HS-5 (cell line): ENCODE results near the gene RPRML.
"Not testable (repeated sequence)": the region's sequence is repeated elsewhere in the genome, so short reads cannot be mapped to it uniquely, and the experiment has no call there.

Source experiments
- DNase-seq: peaks from one replicate; pipeline ENCODE4 v3.0.0-alpha.2; 2012; ENCODE audit warnings: low read depth

The RPRML gene

DNA sequence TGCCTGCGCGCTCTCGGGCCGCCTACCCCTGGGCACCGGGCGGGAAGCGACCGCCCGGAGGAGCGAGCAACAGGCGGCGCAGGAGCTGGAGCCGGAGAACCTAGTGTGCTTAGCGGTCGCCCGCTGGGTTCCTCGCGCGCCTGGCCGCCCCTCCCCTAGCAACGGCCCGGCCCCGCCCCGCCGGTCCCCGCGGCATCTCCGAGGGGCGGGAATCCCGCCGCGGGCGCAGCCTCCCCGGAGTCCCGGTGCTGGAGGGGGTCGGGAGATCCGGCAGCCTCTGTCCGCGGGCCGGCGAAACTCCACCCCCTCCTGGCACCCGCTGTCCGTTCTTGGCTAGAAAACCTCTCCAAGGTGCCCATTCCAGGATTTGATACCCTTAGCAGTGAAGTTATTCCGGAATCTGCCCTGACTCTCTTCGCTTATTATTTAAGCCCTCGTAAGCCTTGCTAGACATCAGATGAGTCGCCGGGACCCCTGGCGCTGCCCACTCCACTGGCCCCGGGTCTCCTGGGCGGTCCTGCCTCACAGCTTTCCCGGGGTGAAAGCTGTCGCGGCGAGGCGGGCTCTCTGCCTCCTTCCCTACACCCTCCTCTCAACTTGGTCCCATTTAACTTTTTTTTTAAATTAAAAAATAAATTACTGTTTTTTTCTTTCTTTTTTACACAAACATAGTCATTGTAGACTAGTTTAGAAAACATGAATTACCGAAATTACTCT, at the start of gene RPRML:
RPRML (minus strand) TSS at position 107 of the 717 bp plus-strand sequence. CDS start 246 bp downstream, outside the sequence.
- no peak for DNase-seq

- not testable (repeated sequence) for DNase-seq
Measured at GRCh38 chr17:47016966-47017365, 37.9 kb upstream of the RPRML start.

- DNase-seq = no peak
Measured at GRCh38 chr17:47013341-47013740, 34.3 kb upstream of the RPRML start.

DNA sequence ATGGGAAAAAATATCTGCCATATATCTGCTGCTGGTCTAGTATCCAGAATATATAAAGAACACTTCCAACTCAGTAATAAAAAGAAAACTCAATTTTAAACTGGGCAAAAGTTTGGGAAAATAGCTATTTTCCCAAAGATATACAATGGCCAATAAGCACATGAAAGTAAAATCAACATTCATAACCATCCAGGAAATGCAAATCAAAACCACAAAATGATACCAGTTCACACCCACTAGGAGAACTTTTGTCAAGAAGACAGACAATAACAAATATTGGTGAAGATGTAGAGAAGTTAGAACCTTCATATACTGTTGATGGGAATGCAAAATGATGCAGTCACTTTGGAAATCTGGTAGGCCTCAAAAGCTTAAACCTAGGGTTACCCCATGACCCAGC, 33.4 kb upstream of the RPRML start:
- no peak for DNase-seq

GRCh38 chr17:47009759-47010594, 30.9 kb upstream of the RPRML start:
- no peak for DNase-seq

DNA sequence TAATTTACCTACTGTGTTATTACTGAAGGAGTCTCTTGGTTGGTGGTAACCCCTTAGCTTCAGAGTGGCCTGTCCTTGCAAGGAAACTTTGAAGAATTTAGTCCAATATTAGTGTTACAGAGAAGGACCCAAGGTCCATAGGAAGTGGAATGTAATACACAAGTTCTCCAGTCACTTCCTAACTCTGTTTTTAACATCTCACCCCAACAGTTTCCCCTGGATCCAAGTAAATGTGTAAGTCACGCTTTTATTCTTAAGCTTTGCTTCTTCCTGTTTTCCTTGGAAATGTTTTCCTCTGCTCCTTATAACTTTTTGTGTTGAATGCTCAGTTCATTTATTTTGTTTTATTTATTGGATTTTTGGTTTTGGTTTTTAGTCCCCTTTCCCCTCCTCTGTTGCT, 25.9 kb upstream of the RPRML start:
- no peak for DNase-seq

- DNase-seq = not testable (repeated sequence)
Measured at GRCh38 chr17:47003864-47004263, 24.8 kb upstream of the RPRML start.

- peak; percentile 50 for DNase-seq
Measured at GRCh38 chr17:46995841-46996571, 17.0 kb upstream of the RPRML start.

DNA sequence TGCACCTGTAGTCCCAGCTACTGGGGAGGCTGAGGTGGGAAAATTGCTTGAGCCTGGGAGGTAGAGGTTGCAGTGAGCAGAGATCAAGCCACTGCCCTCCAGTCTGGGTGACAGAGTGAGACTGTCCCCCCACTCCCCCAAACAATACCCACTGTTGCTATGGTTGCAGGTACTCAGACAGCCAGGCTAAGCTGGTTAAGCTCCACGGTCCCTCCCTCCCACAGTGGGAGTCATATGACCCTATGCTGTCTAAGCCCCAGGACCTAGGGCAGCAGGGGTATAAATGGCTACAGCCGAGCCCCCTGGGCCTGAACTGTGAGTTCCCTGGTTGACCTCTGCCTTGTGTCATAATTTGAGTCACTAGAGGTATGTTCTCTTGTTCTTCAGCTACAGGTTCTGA, 15.9 kb upstream of the RPRML start:
- DNase-seq = no peak

DNA sequence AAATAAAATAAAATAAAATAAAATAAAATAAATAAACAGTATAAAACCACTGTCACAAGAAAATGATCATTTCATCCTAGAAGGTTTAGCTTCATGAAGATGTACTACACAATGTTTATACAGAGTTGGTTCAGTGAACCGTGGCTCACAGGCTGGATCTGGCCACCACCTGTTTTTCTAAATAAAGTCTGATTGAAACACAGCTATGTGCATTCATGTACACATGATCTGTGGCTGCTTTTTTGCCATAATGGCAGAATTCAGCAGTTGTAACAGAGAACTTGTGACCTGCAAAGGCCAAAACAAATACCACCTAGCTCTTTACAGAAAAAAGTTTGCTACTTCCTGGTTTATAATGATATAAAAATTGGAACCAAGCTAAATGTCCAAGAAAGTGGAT, 12.6 kb upstream of the RPRML start:
- no peak for DNase-seq

- DNase-seq = no peak
Measured at GRCh38 chr17:46989637-46990431, 10.8 kb upstream of the RPRML start.

GRCh38 chr17:46987927-46988326, 8.9 kb upstream of the RPRML start:
- not testable (repeated sequence) for DNase-seq

DNA sequence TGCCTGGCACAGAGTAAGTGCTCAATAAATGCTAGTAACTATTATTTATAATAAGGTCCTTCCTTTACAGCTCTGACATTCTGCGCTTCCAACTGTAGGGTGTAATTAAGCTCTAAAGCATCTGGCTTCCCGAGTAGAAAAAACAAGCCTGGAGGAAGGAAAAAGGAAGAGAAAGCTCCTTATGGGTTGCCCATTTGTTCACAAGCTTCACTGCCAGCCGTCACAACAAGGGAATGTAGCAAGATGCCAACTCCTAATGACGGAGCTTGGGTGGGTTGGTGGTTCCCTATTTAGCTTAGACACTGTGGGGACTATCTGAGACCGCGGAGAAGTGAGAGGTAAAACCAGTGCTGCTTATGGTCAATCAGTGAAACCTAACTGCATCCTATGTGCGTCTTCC, 7.3 kb upstream of the RPRML start:
- no peak for DNase-seq

DNA sequence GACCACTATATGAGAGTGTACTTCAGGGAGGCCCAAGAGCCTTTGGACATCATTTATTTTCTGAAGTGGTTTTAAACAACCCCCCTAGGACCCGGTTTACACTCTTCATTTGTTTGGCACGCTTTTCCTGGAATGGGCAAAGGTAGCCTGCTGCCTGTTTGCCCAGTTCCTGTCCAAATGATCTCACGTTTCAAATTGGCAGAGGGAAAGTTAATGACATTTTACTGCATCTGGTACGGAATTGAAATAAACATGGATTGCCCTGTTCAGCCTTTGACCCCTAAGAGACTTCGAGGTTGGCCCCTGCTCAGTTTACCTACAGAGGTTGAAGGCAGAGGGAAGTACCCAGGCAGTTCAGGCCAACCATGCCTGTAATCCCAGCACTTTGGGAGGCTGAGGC, 5.8 kb upstream of the RPRML start:
- no peak for DNase-seq

DNA sequence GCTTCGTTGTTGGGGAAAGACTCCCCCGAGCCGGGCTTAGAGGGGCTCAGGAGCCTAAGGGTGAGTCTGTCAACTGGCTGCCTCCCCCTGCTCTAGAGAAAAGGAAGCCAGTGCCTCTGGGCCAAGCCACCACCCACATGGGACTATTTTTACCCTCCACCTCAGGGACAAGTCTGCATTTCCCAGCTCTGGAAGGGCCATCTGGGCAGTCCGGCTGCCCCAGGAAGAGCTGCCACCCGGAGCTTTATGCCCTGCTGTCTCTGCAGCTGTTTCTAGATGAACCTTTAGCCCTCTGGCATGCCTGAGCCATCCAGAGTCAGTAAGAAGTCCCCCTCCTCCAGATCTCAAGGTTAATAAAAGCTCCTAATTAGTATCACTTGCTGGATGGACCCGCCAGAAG, 5.3 kb upstream of the RPRML start:
- DNase-seq = no peak

DNA sequence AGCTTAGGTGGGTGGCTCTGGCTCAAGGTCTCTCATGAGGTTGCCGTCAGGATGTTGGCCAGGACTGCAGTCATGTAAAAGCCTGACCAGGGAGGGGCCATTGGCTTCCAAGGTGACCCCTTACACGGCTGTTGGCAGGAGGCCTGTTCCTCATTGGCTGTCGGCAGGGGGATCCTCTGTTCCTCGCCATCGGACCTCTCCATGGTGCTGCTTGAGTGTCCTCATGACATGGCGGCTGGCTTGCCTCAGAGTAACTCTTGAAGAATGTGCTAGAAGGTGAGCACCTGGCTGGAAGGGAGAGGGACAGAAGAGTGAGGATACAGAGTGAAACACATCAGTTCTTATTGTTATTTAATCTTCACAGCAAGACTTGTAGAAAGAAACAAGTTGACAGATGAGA, 4.7 kb upstream of the RPRML start:
- no peak for DNase-seq

- no peak for DNase-seq
Measured at GRCh38 chr17:46982577-46982976, 3.5 kb upstream of the RPRML start.

GRCh38 chr17:46978489-46979146, 435 bp downstream of the RPRML start:
- no peak for DNase-seq

GRCh38 chr17:46977750-46978488, 1.1 kb downstream of the RPRML start:
- DNase-seq = no peak

DNA sequence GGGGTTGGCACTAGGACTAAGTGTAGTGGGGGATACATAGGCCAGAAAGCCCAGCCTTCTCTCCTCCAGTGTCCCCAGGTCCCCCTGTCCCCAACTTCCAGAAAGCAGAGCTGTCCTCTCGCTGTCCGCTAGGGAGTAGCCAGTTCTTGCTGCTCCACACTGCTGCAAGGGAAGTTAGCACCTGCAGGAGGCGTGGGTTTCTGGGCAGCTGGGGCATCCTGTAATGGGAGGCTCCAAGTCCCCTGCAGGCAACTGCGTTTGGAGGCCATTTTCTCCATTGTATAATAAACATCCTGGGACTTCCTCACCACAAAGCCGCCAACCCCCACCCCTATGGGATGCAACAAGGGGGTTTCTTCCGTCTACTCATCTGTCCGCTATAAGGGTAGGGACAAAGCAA, 1.7 kb downstream of the RPRML start:
- DNase-seq = no peak
